ENCODE measurements around the gene PGAP6. TPM values are rescaled to one million over a fixed set of nuclear protein-coding genes. Genes with fewer than 3 reads are reported as not detected.

The PGAP6 gene
- total RNA-seq, 1 donor from 2014 or later, result 133 TPM

GRCh38 chr16:426115-426905 lies 44.5 kb upstream of the PGAP6 start:
- DNase-seq (ENCODE audit: low spot score), result peak; percentile 38
- H3K4me3 Mint-ChIP-seq (ENCODE audit: unreplicated experiment), result peak overlapping the region; percentile 95

GRCh38 chr16:425740-426114 lies 43.9 kb upstream of the PGAP6 start:
- peaks cover 16% of the 10 kb centered on the region for H3K27me3 Mint-ChIP-seq (ENCODE audit: unreplicated experiment)
- DNase-seq (ENCODE audit: low spot score), result peak; percentile 31

More at GRCh38 chr16:426115-426905, 44.5 kb upstream of the PGAP6 start:
- no peak overlapping the region for H3K27ac Mint-ChIP-seq (ENCODE audit: unreplicated experiment)
- H3K9me3 Mint-ChIP-seq (ENCODE audit: unreplicated experiment), result no peaks in the 10 kb centered on the region
- H3K4me1 Mint-ChIP-seq (ENCODE audit: unreplicated experiment), result peaks cover 17% of the 10 kb centered on the region
- peaks cover 9% of the 10 kb centered on the region for H3K36me3 Mint-ChIP-seq (ENCODE audit: low read depth, unreplicated experiment)
- TF ChIP-seq, protein P1, sequence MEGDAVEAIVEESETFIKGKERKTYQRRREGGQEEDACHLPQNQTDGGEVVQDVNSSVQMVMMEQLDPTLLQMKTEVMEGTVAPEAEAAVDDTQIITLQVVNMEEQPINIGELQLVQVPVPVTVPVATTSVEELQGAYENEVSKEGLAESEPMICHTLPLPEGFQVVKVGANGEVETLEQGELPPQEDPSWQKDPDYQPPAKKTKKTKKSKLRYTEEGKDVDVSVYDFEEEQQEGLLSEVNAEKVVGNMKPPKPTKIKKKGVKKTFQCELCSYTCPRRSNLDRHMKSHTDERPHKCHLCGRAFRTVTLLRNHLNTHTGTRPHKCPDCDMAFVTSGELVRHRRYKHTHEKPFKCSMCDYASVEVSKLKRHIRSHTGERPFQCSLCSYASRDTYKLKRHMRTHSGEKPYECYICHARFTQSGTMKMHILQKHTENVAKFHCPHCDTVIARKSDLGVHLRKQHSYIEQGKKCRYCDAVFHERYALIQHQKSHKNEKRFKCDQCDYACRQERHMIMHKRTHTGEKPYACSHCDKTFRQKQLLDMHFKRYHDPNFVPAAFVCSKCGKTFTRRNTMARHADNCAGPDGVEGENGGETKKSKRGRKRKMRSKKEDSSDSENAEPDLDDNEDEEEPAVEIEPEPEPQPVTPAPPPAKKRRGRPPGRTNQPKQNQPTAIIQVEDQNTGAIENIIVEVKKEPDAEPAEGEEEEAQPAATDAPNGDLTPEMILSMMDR (IDR thresholded peaks at IDR 0.05; ENCODE audit: unreplicated experiment), result no peak
- H3K27me3 Mint-ChIP-seq (ENCODE audit: unreplicated experiment), result peaks cover 16% of the 10 kb centered on the region

DNA sequence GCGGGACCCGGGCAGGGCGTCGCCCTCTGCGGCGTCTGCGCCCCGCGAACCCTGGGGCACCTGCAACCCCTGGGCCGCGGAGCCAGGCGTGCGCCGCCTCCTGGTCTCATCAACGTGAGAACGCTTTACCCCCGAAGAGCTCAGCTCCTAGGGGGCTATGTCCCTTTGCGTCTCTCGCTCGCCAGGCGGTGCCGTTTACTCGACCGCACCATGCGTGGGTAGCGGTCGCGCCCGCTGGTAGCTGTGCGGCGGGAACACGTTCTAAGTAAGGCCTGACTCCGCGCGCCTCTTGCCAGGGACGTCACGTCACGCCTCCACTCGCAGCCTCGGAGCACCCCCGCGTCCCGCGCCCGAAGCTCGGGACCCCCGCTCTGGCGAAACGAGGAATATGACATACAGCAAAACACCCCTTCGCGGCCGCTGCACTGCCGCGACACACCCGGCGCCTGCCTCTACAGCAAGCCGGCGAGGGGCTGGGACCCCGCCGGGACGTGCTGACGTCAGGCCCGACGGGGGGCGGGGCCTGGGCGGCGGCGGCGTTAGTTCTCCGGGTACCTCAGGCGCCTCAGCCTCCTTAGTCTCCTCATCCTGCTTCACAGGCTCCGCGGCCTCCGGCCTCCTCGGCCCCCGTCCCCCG lies 43.4 kb upstream of the PGAP6 start, which contains the start of gene RAB11FIP3:
RAB11FIP3 (plus strand) TSS at position 568 of the 637 bp plus-strand sequence. CDS start 358 bp downstream, outside the sequence.
- TF ChIP-seq, protein P1 (IDR thresholded peaks at IDR 0.05; ENCODE audit: unreplicated experiment), result no peak
- no peak within 1 kb of the TSS for H3K27ac Mint-ChIP-seq (ENCODE audit: unreplicated experiment)
- no peaks in the 10 kb centered on the region for H3K9me3 Mint-ChIP-seq (ENCODE audit: unreplicated experiment)
- peaks cover 6% of the 10 kb centered on the region for H3K36me3 Mint-ChIP-seq (ENCODE audit: low read depth, unreplicated experiment)
- peaks cover 16% of the 10 kb centered on the region for H3K27me3 Mint-ChIP-seq (ENCODE audit: unreplicated experiment)
- peak within 1 kb of the TSS; percentile 95 for H3K4me3 Mint-ChIP-seq (ENCODE audit: unreplicated experiment)
- peak; percentile 72 for DNase-seq (ENCODE audit: low spot score)
- peaks cover 17% of the 10 kb centered on the region for H3K4me1 Mint-ChIP-seq (ENCODE audit: unreplicated experiment)

More at GRCh38 chr16:425740-426114, 43.9 kb upstream of the PGAP6 start:
- Mint-ChIP-seq H3K27ac (ENCODE audit: unreplicated experiment) (no peak overlapping the region), H3K9me3 (ENCODE audit: unreplicated experiment) (no peaks in the 10 kb centered on the region), H3K36me3 (ENCODE audit: low read depth, unreplicated experiment) (peaks cover 6% of the 10 kb centered on the region), H3K4me3 (ENCODE audit: unreplicated experiment) (no peak overlapping the region), H3K4me1 (ENCODE audit: unreplicated experiment) (peaks cover 17% of the 10 kb centered on the region)
- TF ChIP-seq, protein P1 (IDR thresholded peaks at IDR 0.05; ENCODE audit: unreplicated experiment), result no peak

DNA sequence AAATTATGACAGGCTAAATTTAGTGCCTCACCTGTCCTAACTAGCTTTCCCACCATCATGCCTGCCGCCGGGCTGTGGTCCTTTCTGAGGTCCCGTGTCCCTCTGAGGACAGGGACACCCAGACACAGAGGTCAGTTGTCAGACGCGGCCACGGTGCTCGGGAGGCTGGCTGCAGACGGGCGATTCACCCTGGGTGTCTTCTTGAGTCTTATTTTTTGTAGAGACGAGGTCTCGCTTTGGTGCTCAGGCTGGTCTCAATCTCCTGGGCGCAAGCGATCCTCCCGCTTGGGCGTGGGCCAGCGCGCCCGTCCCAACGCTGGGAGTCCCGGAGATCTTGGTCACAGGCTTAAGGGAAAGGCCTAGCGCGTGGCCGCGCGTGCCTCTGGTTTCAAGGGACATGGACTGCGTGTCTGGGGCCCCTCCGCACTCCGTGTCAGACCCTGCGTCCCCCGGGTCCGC lies 42.9 kb upstream of the PGAP6 start:
- H3K4me3 Mint-ChIP-seq (ENCODE audit: unreplicated experiment), result peak overlapping the region; percentile 86
- DNase-seq (ENCODE audit: low spot score), result peak; percentile 9
- H3K27me3 Mint-ChIP-seq (ENCODE audit: unreplicated experiment), result peaks cover 16% of the 10 kb centered on the region
- H3K4me1 Mint-ChIP-seq (ENCODE audit: unreplicated experiment), result peaks cover 17% of the 10 kb centered on the region
- H3K9me3 Mint-ChIP-seq (ENCODE audit: unreplicated experiment), result no peaks in the 10 kb centered on the region
- H3K27ac Mint-ChIP-seq (ENCODE audit: unreplicated experiment), result no peak overlapping the region
- peaks cover 6% of the 10 kb centered on the region for H3K36me3 Mint-ChIP-seq (ENCODE audit: low read depth, unreplicated experiment)
- TF ChIP-seq, protein P1 (IDR thresholded peaks at IDR 0.05; ENCODE audit: unreplicated experiment), result no peak
